ENCODE results near the gene GSAP. TPM values are rescaled to one million over a fixed set of nuclear protein-coding genes. Genes with fewer than 3 reads are reported as not detected.

GSAP gene
- total and polyA plus RNA-seq, 2 donors (not counting 1 experiment from before 2014, with no cell fraction given), result 140 to 207 TPM

GRCh38 chr7:77396894-77397547 lies 19.1 kb downstream of the GSAP start:
- H3K4me2 ChIP-seq (replicated peaks; ENCODE audit: low read depth, low read length, poor library complexity, severe bottlenecking), result no peak overlapping the region
- H4K20me1 ChIP-seq (ENCODE audit: control insufficient read depth, insufficient read depth, low read length, poor library complexity, severe bottlenecking), result no peaks in the 10 kb centered on the region
- DNase-seq (no peak), ATAC-seq (ENCODE audit: low read depth) (no peak)
- no peak overlapping the region for H2AFZ ChIP-seq (ENCODE audit: insufficient read depth, low read depth, low read length, poor library complexity, severe bottlenecking)
- WGBS (ENCODE audit: insufficient coverage), result no CpG with 5 or more reads among the region's 2 CpGs
- POLR2A ChIA-PET, result interaction anchor here (0.7 to 1.2 kb wide), 2 partner anchors 10 to 19 kb away, joined by 3 to 4 read pairs; partner anchors contain the start of gene GSAP
- H3K27ac Mint-ChIP-seq, result no peak overlapping the region
- H3K4me1 ChIP-seq (ENCODE audit: control insufficient read depth in 2 of 2, insufficient read depth in 2 of 2, low read length in 2 of 2), result peaks cover 36 to 37% of the 10 kb centered on the region in 2 donors
- TF ChIP-seq CTCF (IDR thresholded peaks at IDR 0.05) (no peak), EZH2 (IDR thresholded peaks at IDR 0.05; ENCODE audit: borderline replicate concordance, insufficient read depth, low read depth, low read length, poor library complexity, severe bottlenecking) (no peak)
- no peak overlapping the region for H3K4me3 ChIP-seq (ENCODE audit: control extremely low read depth in 1 of 5, extremely low read depth in 1 of 5, insufficient read depth in 1 of 5, low read depth in 2 of 5, low read length in 4 of 5)
- H3K79me2 ChIP-seq (ENCODE audit: control insufficient read depth, insufficient read depth, low read length), result peaks cover 39% of the 10 kb centered on the region
- no peaks in the 10 kb centered on the region for H3K27me3 Mint-ChIP-seq
- peaks cover 56% of the 10 kb centered on the region for H3K4me1 Mint-ChIP-seq
- peaks cover 5 to 52% of the 10 kb centered on the region in 2 experiments for H3K36me3 ChIP-seq (replicated peaks in 1 of 2; ENCODE audit: control extremely low read depth in 1 of 2, control insufficient read depth in 1 of 2, extremely low read depth in 1 of 2, insufficient read depth in 2 of 2, low read length in 1 of 2)
- H3K9me3 ChIP-seq (ENCODE audit: control extremely low read depth in 1 of 3, control insufficient read depth in 2 of 3, insufficient read depth in 1 of 3, low read length in 2 of 3), result no peaks in the 10 kb centered on the region
- CTCF ChIA-PET, result interaction anchor here (0.9 to 1.2 kb wide), 3 partner anchors 12 to 254 kb away, joined by 3 read pairs; no protein-coding TSS in a partner anchor
- intact Hi-C loops (cut with micrococcal nuclease), result no loop called here
- no peak overlapping the region for H3K27ac ChIP-seq (ENCODE audit: low read length in 2 of 2)
- H3K27me3 ChIP-seq (replicated peaks in 1 of 4; ENCODE audit: control extremely low read depth in 1 of 4, control insufficient read depth in 3 of 4, insufficient read depth in 4 of 4, low read length in 3 of 4), result no peaks in the 10 kb centered on the region
- H3K4me3 Mint-ChIP-seq, result no peak overlapping the region
- H3K9me3 Mint-ChIP-seq (ENCODE audit: insufficient read depth), result no peaks in the 10 kb centered on the region
- no peak overlapping the region for H3K9ac ChIP-seq (ENCODE audit: low read length)

- Histone ChIP-seq H2AFZ (ENCODE audit: insufficient read depth, low read depth, low read length, poor library complexity, severe bottlenecking) (no peak overlapping the region), H3K4me2 (replicated peaks; ENCODE audit: low read depth, low read length, poor library complexity, severe bottlenecking) (no peak overlapping the region), H3K27me3 (replicated peaks in 1 of 4; ENCODE audit: control extremely low read depth in 1 of 4, control insufficient read depth in 3 of 4, insufficient read depth in 4 of 4, low read length in 3 of 4) (no peaks in the 10 kb centered on the region), H3K4me3 (ENCODE audit: control extremely low read depth in 1 of 5, extremely low read depth in 1 of 5, insufficient read depth in 1 of 5, low read depth in 2 of 5, low read length in 4 of 5) (no peak overlapping the region), H3K36me3 (replicated peaks in 1 of 2; ENCODE audit: control extremely low read depth in 1 of 2, control insufficient read depth in 1 of 2, extremely low read depth in 1 of 2, insufficient read depth in 2 of 2, low read length in 1 of 2) (peaks cover 5 to 52% of the 10 kb centered on the region in 2 experiments), H3K27ac (ENCODE audit: low read length in 2 of 2) (peak overlapping the region in 1 of 2 donors; percentile 19), H3K9ac (ENCODE audit: low read length) (no peak overlapping the region), H4K20me1 (ENCODE audit: control insufficient read depth, insufficient read depth, low read length, poor library complexity, severe bottlenecking) (no peaks in the 10 kb centered on the region), H3K9me3 (ENCODE audit: control extremely low read depth in 1 of 3, control insufficient read depth in 2 of 3, insufficient read depth in 1 of 3, low read length in 2 of 3) (no peaks in the 10 kb centered on the region), H3K79me2 (ENCODE audit: control insufficient read depth, insufficient read depth, low read length) (peaks cover 32% of the 10 kb centered on the region), H3K4me1 (ENCODE audit: control insufficient read depth in 2 of 2, insufficient read depth in 2 of 2, low read length in 2 of 2) (peaks cover 36 to 46% of the 10 kb centered on the region in 2 donors)
- intact Hi-C loops (cut with micrococcal nuclease), result no loop called here
- ChIA-PET POLR2A (no interaction called here), CTCF (no interaction called here)
- no peak overlapping the region for H3K4me3 Mint-ChIP-seq
- H3K27ac Mint-ChIP-seq, result peak overlapping the region; percentile 46
- peaks cover 53% of the 10 kb centered on the region for H3K4me1 Mint-ChIP-seq
- ATAC-seq (ENCODE audit: low read depth), result no peak
- no peak for DNase-seq
- no peak for TF ChIP-seq EZH2 (IDR thresholded peaks at IDR 0.05; ENCODE audit: borderline replicate concordance, insufficient read depth, low read depth, low read length, poor library complexity, severe bottlenecking)
- no peak for TF ChIP-seq CTCF (IDR thresholded peaks at IDR 0.05)
- H3K9me3 Mint-ChIP-seq (ENCODE audit: insufficient read depth), result no peaks in the 10 kb centered on the region
- H3K27me3 Mint-ChIP-seq, result no peaks in the 10 kb centered on the region
- WGBS (ENCODE audit: insufficient coverage), result no CpG with 5 or more reads among the region's 1 CpG
Measured at GRCh38 chr7:77395626-77396025, 20.5 kb downstream of the GSAP start.

Measured in B cell (primary cell).